ENCODE data around the gene CA5A.

DNA sequence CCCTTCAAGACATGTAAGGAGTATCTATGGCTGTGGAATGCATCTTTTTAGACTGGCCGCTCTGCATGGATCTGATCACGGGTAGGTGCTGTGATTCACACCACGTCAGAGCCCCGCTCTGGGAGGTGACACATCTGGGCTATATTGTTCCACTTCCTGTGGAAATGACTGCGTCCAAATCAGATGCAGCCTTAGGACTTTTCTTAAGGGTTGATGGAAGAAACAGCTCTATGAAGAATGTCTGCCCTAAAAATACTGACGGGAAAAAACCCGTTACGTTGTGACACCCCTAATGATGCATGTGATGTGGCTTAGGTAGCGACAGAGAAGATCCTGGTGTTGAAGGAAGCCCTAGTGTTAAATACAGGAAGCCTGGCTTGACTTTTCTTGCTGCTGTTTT, 27.1 kb upstream of the CA5A start:
- TF ChIP-seq, protein P1, sequence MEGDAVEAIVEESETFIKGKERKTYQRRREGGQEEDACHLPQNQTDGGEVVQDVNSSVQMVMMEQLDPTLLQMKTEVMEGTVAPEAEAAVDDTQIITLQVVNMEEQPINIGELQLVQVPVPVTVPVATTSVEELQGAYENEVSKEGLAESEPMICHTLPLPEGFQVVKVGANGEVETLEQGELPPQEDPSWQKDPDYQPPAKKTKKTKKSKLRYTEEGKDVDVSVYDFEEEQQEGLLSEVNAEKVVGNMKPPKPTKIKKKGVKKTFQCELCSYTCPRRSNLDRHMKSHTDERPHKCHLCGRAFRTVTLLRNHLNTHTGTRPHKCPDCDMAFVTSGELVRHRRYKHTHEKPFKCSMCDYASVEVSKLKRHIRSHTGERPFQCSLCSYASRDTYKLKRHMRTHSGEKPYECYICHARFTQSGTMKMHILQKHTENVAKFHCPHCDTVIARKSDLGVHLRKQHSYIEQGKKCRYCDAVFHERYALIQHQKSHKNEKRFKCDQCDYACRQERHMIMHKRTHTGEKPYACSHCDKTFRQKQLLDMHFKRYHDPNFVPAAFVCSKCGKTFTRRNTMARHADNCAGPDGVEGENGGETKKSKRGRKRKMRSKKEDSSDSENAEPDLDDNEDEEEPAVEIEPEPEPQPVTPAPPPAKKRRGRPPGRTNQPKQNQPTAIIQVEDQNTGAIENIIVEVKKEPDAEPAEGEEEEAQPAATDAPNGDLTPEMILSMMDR (IDR thresholded peaks at IDR 0.05 in 4 of 5, conservative IDR thresholded peaks at IDR 0.05 in 1 of 5) = no peak
- TF ChIP-seq POLR2A (IDR thresholded peaks at IDR 0.05) = peak in 1 of 2 donors; percentile 29

Data from gastrocnemius medialis (tissue), 4 donors.